Cardiac fibroblast (primary cell): ENCODE data around the gene AKNA.

Experiments
- DNase-seq, 2 donors: peaks; one replicate each; pipeline versions ENCODE4 v3.0.0 to v3.0.0-alpha.2; 2010; ENCODE audit warnings: low read depth in 2 of 2
- H3K4me3 ChIP-seq, 2 donors: replicated peaks in 1 of 2; 1 replicate in 1 of 2; 2 replicates in 1 of 2; pipeline ENCODE4 v1.5.1; 2011; ENCODE audit warnings: low read depth in 2 of 2, low read length in 2 of 2, mild to moderate bottlenecking in 2 of 2, moderate library complexity in 1 of 2
- CTCF ChIP-seq: IDR thresholded peaks from one replicate; pipeline ENCODE4 v1.5.1; 2011; ENCODE audit warnings: low read depth, mild to moderate bottlenecking, low read length, inconsistent platforms

Gene AKNA

GRCh38 chr9:114362394-114362793 is 25.4 kb downstream of the AKNA start:
- H3K4me3 ChIP-seq, result no peak overlapping the region
- no peak for DNase-seq
- no peak for TF ChIP-seq CTCF

- H3K4me3 ChIP-seq, result no peak overlapping the region
- no peak for TF ChIP-seq CTCF
- no peak for DNase-seq
These were observed 26.2 kb downstream of the AKNA start for GRCh38 chr9:114361542-114361941.

GRCh38 chr9:114359801-114360200 is 28.0 kb downstream of the AKNA start:
- no peak for TF ChIP-seq CTCF
- DNase-seq, result no peak
- H3K4me3 ChIP-seq, result no peak overlapping the region

GRCh38 chr9:114357911-114358328 is 29.9 kb downstream of the AKNA start:
- DNase-seq, result no peak
- no peak for TF ChIP-seq CTCF
- no peak overlapping the region for H3K4me3 ChIP-seq

GRCh38 chr9:114357360-114357759 is 30.4 kb downstream of the AKNA start:
- H3K4me3 ChIP-seq, result no peak overlapping the region
- no peak for TF ChIP-seq CTCF
- no peak for DNase-seq

GRCh38 chr9:114356792-114357191 is 31.0 kb downstream of the AKNA start:
- H3K4me3 ChIP-seq, result no peak overlapping the region
- DNase-seq, result no peak
- no peak for TF ChIP-seq CTCF

- no peak overlapping the region for H3K4me3 ChIP-seq
- DNase-seq, result no peak
- TF ChIP-seq CTCF, result no peak
These were observed 32.0 kb downstream of the AKNA start for GRCh38 chr9:114355821-114356220.
